GM12891 (cell line): Measurements from ENCODE around the gene SFMBT2. TPM values are rescaled to one million over a fixed set of nuclear protein-coding genes. Genes with fewer than 3 reads are reported as not detected.

Experiments used
- DNase-seq: peaks from one replicate; pipeline ENCODE4 v3.0.0; 2011; ENCODE audit warnings: low spot score; ENCODE audit not compliant: insufficient read length
- FAIRE-seq: peaks from 2 replicates; lab custom pipeline; 2011; peaks lifted over from hg19 to GRCh38; lab: Jason Lieb, UNC
- PAX5 ChIP-seq: IDR thresholded peaks from 2 replicates; pipeline ENCODE4 v1.6.1; 2011; ENCODE audit warnings: low read length, moderate library complexity, mild to moderate bottlenecking; ENCODE audit not compliant: insufficient read depth, severe bottlenecking
- POLR2A ChIP-seq: IDR thresholded peaks from 2 replicates; pipeline ENCODE4 v1.6.1; 2011; ENCODE audit warnings: low read depth, low read length, control low read depth
- POLR2AphosphoS5 ChIP-seq: IDR thresholded peaks from 2 replicates; pipeline ENCODE4 v1.6.1; 2011; ENCODE audit warnings: low read depth, low read length, control low read depth
- POU2F2 ChIP-seq: IDR thresholded peaks from 2 replicates; pipeline ENCODE4 v1.6.1; 2011; ENCODE audit warnings: low read depth, mild to moderate bottlenecking, control low read depth, low read length, moderate library complexity
- SPI1 ChIP-seq: IDR thresholded peaks from 2 replicates; pipeline ENCODE4 v1.6.1; 2011; ENCODE audit warnings: low read depth, low read length, control low read depth
- TAF1 ChIP-seq: IDR thresholded peaks from 2 replicates; pipeline ENCODE4 v1.6.1; 2011; ENCODE audit warnings: low read depth, low read length, control low read depth
- polyA plus RNA-seq: library from polyadenylated mRNA; unstranded; fragments of >200 nt; gene quantifications from one replicate; pipeline ENCODE4 v1.2.1, GENCODE V29; 2012; ENCODE audit warnings: low read depth, missing spikeins, inconsistent platforms; ENCODE audit not compliant: missing spikeins

Gene SFMBT2
- 9.5 TPM for polyA plus RNA-seq

GRCh38 chr10:7410862-7411670 is at the start of gene SFMBT2:
TSS of gene SFMBT2 (minus strand) at chr10:7411034. CDS start at chr10:7381898, 29,136 bp downstream.
- TF ChIP-seq SPI1 (0 out of 2 replicates have a peak, but pooled peaks have one; percentile 8), POU2F2 (no peak), TAF1 (no peak), POLR2A (0 out of 2 replicates have a peak, but pooled peaks have one; percentile 4), POLR2AphosphoS5 (no peak), PAX5 (no peak)
- DNase-seq (peak; percentile 68), FAIRE-seq (peak; percentile 83)

- no peak for DNase-seq
- no peak for TF ChIP-seq POLR2A
- no peak for TF ChIP-seq POLR2AphosphoS5
- no peak for TF ChIP-seq SPI1
- no peak for TF ChIP-seq TAF1
- TF ChIP-seq PAX5: no peak
- no peak for TF ChIP-seq POU2F2
- FAIRE-seq: peak; percentile 31
These were observed 49.2 kb upstream of the SFMBT2 start for GRCh38 chr10:7460006-7460405.

- DNase-seq (no peak), FAIRE-seq (peak; percentile 66)
- no peak for TF ChIP-seq POLR2AphosphoS5
- TF ChIP-seq POLR2A: no peak
- no peak for TF ChIP-seq PAX5
- no peak for TF ChIP-seq SPI1
- TF ChIP-seq TAF1: no peak
These were observed 47.7 kb upstream of the SFMBT2 start for GRCh38 chr10:7458556-7458955.

- DNase-seq (no peak), FAIRE-seq (peak; percentile 93)
- TF ChIP-seq TAF1 (peak; percentile 65; the same call in 1 of the 2 replicates), POLR2AphosphoS5 (no peak), POU2F2 (no peak), PAX5 (peak; percentile 91), POLR2A (no peak), SPI1 (peak; percentile 75)
These were observed 46.9 kb upstream of the SFMBT2 start for GRCh38 chr10:7457478-7458316.

GRCh38 chr10:7449063-7449695 is 38.3 kb upstream of the SFMBT2 start:
- no peak for DNase-seq
- TF ChIP-seq SPI1 (no peak), PAX5 (no peak), POU2F2 (no peak)
- peak; percentile 61 for FAIRE-seq

- DNase-seq (no peak), FAIRE-seq (peak; percentile 90)
- TF ChIP-seq POU2F2 (no peak), PAX5 (no peak), POLR2AphosphoS5 (no peak), POLR2A (no peak), TAF1 (no peak), SPI1 (peak; percentile 92)
These were observed 34.8 kb upstream of the SFMBT2 start for GRCh38 chr10:7445474-7446185.

GRCh38 chr10:7444551-7445121 is 33.8 kb upstream of the SFMBT2 start:
- FAIRE-seq: peak; percentile 89
- TF ChIP-seq POU2F2 (no peak), SPI1 (no peak), PAX5 (no peak), POLR2A (no peak), POLR2AphosphoS5 (no peak), TAF1 (no peak)
- no peak for DNase-seq

- FAIRE-seq (no peak), DNase-seq (no peak)
- TF ChIP-seq TAF1 (no peak), PAX5 (no peak), POLR2A (no peak), SPI1 (no peak), POU2F2 (no peak), POLR2AphosphoS5 (no peak)
These were observed 32.2 kb upstream of the SFMBT2 start for GRCh38 chr10:7443036-7443435.
